Activated gamma-delta T cell treated with anti-CD3 and anti-CD28 coated beads, Interleukin-2, amount 50 U/mL, for 16 hours (primary cell): Measurements from ENCODE around the gene LY6G5C.
A peak's percentile ranks its signal among the peaks of the same experiment; 100 is the strongest.
"Not testable (repeated sequence)": the region's sequence is repeated elsewhere in the genome, so short reads cannot be mapped to it uniquely, and the experiment has no call there.

Experiments
- DNase-seq: peaks from one replicate; pipeline ENCODE4 v3.0.0-alpha.2; 2020; ENCODE audit warnings: low read depth

LY6G5C gene

GRCh38 chr6:31715022-31715958 is 34.4 kb upstream of the LY6G5C start, which contains the start of gene LY6G6D:
Gene LY6G6D (plus strand): TSS chr6:31715348. CDS start chr6:31715356, 8 bp downstream.
- DNase-seq = no peak

DNA sequence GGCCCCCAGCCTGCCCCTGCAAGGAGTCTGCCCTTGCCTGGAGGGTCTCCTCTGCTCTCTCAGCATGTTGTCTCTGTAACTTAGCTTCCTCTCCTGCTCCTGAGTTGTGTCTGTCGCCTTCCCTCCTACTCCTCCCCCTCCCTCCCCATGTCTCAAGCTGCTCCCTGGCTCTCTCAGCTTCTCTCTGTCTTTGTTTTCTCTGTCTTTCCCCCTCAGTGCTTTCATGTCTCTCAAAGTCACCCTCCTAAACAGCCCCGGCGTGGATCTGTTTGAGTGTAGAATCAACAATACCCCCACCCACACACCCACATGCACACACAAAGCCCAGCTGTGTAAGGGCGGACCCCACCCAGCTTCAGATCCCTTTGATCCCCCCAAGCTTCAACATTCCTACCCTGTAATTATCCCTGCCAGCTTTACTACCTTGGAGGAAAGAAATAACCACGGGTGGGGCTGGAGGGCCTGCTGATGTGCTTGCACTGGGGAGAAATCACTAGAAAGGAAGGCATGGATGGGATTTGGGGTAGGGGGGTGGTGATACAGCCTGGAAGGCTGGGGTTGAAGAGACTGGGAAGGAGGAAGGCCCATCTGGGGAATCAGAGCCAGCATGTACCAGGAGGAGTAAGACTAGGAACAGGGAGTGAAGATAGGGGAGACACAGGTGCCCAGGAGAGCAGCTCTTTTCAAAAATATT is 33.3 kb upstream of the LY6G5C start:
- DNase-seq = no peak

DNA sequence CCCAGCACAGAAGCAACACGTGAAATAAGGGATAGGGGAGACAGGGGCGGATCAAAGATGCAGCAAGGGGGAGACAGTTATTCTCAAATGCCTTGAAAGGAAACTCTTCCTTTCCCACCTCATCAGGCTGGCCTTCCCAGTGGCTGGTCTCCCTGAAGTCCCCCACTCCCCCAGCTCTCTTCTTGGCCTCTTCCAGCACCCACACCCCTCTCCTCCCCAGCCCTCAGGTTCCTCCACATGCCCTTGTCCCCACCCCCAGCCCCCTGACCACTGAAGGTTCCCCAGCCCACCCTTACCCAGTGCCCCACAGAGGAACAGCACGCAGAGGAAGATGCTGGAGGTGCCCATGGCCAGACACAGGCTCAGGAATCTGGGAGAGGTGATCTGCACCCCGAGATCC is 32.6 kb upstream of the LY6G5C start:
- no peak for DNase-seq

- no peak for DNase-seq
Observed at GRCh38 chr6:31712296-31712695, 31.4 kb upstream of the LY6G5C start.

GRCh38 chr6:31711233-31711632 is 30.4 kb upstream of the LY6G5C start:
- no peak for DNase-seq

GRCh38 chr6:31710523-31711219 is 29.8 kb upstream of the LY6G5C start:
- no peak for DNase-seq

- not testable (repeated sequence) for DNase-seq
Observed at GRCh38 chr6:31709157-31709556, 28.3 kb upstream of the LY6G5C start.

GRCh38 chr6:31708224-31708623 is 27.4 kb upstream of the LY6G5C start:
- no peak for DNase-seq

- no peak for DNase-seq
Observed at GRCh38 chr6:31707701-31708100, 26.8 kb upstream of the LY6G5C start.

DNA sequence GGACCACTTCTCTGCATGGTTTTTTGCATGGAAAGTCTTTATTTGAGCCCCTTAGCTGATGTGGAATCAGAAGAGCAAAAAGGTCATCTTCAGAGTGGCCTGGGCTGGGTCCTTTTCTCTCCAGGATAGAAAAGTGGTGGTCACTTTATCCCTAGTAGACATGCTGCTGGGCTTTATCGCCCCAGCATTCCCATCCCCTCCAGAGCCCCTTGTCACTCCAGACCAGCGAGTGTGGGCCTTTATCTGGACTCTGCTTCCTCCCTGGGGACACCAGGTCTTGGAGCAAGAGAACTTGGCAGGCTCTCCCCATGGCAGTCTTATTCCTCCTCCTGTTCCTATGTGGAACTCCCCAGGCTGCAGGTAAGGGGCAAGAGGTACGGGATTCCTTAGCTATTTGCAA is 25.7 kb upstream of the LY6G5C start, which contains the start of gene LY6G6F:
Gene LY6G6F, plus strand, starts transcription at position 268 of the 400 bp plus-strand sequence. Its CDS starts 41 bp downstream, at position 309.
- no peak for DNase-seq

DNA sequence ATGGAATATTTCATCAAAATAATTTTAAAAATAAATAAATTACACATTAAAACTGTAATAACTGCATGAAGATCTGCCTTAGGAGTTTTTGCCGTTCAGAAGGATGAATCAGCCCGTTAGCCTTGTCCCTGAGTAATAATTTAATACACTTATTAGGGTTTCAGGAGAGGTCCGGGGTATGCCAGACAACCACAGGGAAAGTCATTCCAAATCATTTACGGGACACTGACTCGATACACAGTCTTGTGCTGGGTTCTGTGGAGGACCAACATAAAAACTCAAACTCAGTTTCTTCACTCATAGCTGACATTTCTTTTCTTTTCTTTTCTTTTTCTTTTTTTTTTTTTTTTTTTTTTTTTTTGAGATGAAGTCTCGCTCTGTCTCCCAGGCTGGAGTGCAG is 25.1 kb upstream of the LY6G5C start:
- DNase-seq = no peak

DNA sequence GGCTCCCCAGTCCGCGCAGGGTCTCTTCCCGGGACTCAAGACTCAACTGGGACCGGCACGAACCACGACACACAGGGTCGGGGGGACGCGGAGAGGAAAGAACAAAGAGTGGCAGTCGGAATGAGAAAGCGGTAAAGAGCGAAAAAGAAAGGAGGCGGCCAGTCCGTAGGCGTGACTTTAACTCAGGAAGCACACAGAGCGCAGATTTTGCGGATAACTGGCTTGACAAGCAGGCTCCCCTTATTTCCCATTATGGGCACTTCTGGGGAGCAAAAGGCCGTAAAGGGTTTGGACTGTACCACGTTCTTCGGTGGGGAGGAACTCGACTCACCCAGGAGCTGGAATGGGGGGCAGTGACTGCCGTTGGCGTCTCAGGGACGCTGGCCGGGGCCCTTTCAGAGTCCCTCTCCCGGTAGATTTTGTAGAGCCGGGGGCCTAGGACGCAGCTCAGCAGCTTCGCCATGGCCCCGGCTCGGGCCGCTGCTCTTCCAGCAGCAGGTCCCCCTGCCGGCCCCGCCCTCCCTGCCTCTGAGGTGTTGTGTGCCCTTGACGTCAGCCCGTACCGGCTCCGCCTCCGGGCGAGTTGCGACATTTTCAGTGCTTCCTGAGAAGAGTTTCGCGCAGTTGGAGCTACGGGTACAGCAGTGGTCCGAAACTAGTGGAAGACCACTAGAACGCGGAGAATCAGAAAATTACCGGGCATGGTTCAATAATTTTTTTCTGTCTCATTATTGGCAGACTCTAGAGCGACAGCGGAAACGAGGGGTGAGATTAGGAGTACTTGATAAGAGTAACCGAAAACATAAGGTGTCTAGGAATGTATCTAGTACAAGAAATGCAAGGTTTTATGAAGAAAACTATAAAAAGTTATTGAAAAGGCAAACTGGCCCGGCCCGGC is 22.2 kb upstream of the LY6G5C start, which contains the start of gene ABHD16A:
Gene ABHD16A, minus strand, starts transcription at position 506 of the 898 bp plus-strand sequence. Its CDS starts 43 bp downstream, at position 463.
- peak; percentile 95 for DNase-seq

GRCh38 chr6:31702405-31702818 is 21.5 kb upstream of the LY6G5C start:
- no peak for DNase-seq

DNA sequence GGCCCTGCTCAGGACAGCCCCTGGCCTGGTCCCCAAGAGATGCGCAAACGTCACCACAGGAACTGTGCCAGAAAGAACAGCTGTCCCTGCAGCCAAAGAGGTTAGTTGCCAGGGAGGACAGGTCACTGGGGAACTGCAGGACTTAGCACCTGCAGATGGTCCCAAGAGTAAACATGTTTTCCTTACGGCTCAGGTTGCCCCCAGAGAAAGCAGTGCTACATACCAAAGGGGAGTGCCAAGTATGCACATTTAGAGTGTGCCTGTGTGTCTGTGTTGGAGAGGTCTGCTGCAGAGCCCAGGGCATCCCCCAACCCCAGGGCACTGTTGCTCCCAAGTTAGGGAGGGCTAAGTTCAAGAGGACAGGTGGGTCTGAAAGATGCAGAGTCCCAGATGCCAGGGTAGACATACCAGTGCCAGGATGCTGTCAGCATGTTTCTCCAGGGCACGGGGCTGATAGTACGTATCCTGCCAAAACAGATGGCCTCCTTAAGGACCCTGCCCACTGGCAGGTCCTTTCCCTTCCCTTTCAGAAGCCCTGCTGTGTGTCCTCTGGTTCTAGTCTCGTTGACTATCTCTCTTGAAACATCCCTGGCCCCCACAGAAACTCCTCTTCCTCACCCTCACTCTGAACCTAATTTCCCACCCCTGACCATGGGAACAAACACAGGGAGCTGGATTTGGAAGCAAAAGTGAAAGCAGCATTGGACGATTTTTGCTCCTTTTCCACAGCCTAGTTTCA is 21.0 kb upstream of the LY6G5C start:
- no peak for DNase-seq

GRCh38 chr6:31700740-31701401 is 20.0 kb upstream of the LY6G5C start:
- no peak for DNase-seq

GRCh38 chr6:31697555-31697954 is 16.7 kb upstream of the LY6G5C start:
- DNase-seq = no peak

- no peak for DNase-seq
Observed at GRCh38 chr6:31693535-31693934, 12.7 kb upstream of the LY6G5C start.

DNA sequence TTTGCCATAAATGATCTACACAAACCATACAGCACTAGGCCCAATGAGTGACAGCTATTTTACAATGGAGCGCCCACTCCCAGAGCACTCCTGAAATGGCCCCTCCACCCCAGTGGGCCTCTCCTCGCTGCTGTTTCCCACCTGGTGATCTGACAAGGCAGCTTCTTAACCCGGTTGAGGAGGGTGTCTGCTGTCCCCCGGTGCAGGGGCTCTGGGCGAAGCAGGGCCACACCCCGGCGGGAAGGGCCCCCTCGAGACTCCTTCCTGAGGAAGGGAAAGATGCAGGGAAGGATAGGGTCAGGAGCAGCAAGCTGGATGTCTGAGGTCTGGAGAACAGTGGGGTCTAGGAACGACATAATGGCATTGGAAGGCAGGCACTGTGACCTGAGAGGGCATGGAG is 12.0 kb upstream of the LY6G5C start:
- DNase-seq = no peak

DNA sequence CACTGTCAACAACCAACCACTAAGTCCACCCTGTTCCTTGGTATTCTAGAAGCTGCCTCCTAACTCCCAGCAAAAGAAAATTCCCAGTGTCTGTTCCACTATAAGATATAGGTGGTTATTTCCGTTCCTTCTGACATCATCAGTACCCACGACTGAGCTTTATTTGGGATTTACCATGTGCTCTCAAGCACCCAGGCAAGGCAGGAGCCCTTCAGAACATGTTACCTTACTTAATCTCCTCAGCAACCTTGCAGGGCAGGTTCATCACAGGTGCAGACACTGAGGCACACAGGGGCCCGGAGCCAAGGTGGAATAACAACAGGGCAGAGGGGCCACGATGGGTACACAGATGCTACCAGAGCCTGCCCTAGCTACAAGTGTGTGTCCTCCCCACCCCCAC is 11.5 kb upstream of the LY6G5C start:
- DNase-seq = no peak

- no peak for DNase-seq
Observed at GRCh38 chr6:31691564-31692108, 10.8 kb upstream of the LY6G5C start.
